ENCODE measurements around the gene FHL2.

The FHL2 gene

DNA sequence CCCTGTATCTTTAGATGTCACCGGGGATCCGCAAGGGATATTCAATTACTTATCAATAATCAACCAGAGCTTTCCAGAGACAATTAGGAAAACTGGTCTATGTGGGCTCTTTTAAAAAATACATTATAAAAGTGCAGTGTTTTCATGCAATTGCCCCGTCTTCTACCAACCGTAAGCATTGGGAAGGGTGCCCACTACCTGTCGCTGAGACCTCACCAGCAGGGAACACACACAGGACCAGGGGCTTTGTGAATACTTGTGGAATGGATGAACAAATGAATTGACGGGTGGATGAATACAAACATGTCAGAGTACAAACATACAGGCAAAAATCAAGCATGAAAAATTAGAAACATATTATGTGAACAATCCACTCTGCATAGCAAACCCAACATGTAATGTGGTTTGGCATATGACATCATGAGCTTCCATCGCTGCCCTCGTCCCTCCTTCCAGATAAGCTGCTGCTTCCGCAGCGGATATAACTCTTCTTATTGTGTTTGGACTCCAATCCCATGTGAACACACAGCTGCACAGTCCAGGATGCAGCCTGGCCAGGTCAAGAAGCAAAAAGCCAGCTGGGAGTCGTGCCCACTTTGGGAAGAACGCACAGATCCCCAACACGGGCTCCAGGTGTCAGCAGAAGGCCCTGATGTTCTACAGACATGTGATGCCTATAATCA lies 5.3 kb downstream of the FHL2 start:
- ChIA-PET CTCF (no interaction called here), POLR2A (interaction anchor here (1.4 kb wide), 1 partner anchor 11 kb away, joined by 4 read pairs; no protein-coding TSS in a partner anchor)
- no peak for TF ChIP-seq ZNF384 (IDR thresholded peaks at IDR 0.05)
- no peak for TF ChIP-seq NFRKB (IDR thresholded peaks at IDR 0.05)
- TF ChIP-seq FOXK2 (IDR thresholded peaks at IDR 0.05): no peak
- TF ChIP-seq LEF1 (IDR thresholded peaks at IDR 0.05; ENCODE audit: borderline replicate concordance): no peak
- no peak for TF ChIP-seq HDGF (IDR thresholded peaks at IDR 0.05; ENCODE audit: borderline replicate concordance)
- TF ChIP-seq L3MBTL2 (conservative IDR thresholded peaks at IDR 0.05): no peak
- no peak for TF ChIP-seq SP1 (IDR thresholded peaks at IDR 0.05)
- TF ChIP-seq PKNOX1 (IDR thresholded peaks at IDR 0.05): no peak
- TF ChIP-seq TARDBP (IDR thresholded peaks at IDR 0.05): no peak
- no peak for TF ChIP-seq ARNT (IDR thresholded peaks at IDR 0.05)
- TF ChIP-seq CTBP1 (IDR thresholded peaks at IDR 0.05; ENCODE audit: borderline replicate concordance): no peak
- no peak for TF ChIP-seq FOXA1 (IDR thresholded peaks at IDR 0.05)
- DNase-seq (ENCODE audit: extremely low spot score): no peak

DNA sequence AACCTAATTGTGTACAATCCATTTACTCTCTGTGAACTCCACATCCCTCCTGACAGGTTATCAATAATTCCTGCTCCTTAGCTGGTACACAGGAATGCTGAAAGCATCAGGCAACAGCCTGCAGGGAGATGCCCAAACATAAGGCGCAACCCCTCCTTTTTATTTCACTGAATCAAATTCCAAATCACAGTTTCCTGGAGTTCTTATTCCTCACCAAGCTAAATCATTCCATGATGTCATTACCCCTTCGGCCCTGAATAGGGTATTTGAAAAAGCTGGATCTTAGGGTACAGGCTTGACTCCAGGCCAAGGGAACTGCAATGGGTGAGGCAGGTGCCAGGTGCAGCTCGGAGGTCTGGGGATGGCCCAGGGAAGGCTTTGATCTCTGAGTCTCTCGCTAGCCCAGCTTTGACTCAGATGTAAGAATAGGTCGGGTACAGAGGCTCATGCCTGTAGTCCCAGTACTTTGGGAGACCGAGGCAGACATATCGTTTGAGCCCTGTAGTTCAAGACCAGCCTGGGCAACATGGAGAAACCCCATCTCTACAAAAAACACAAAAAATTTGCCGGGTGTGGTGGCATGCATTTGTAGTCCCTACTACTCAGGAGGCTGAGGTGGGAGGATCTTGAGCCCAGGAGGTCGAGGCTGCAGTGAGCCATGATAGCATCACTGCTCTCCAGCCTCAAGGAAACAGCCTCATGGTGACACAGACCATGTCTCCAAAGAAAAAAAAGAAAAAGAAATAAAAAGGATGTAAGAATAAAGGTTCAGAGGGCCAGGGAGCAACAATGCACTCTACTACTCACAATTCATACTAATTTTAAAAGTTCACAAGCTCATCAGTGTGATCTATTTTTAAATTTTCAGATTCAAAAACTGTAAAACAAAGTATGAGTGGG lies 6.8 kb downstream of the FHL2 start:
- DNase-seq (ENCODE audit: extremely low spot score): no peak
- CTCF ChIA-PET: interaction anchor here (0.6 kb wide), 1 partner anchor 50 kb away, joined by 6 read pairs; no protein-coding TSS in a partner anchor
- POLR2A ChIA-PET: no interaction called here

GRCh38 chr2:105391058-105391627 lies 7.7 kb downstream of the FHL2 start:
- POLR2A ChIA-PET: interaction anchor here (1.7 kb wide), 1 partner anchor 8 kb away, joined by 9 read pairs; the partner anchor contains the start of gene FHL2
- TF ChIP-seq CTBP1 (IDR thresholded peaks at IDR 0.05; ENCODE audit: borderline replicate concordance) (no peak), LEF1 (IDR thresholded peaks at IDR 0.05; ENCODE audit: borderline replicate concordance) (no peak), BHLHE40 (IDR thresholded peaks at IDR 0.05; ENCODE audit: borderline replicate concordance) (no peak), SUZ12 (IDR thresholded peaks at IDR 0.05) (no peak), PKNOX1 (IDR thresholded peaks at IDR 0.05) (no peak), FOXK2 (IDR thresholded peaks at IDR 0.05) (no peak), TARDBP (IDR thresholded peaks at IDR 0.05) (no peak), ARNT (IDR thresholded peaks at IDR 0.05) (no peak), ELF4 (IDR thresholded peaks at IDR 0.05) (no peak), FOXA1 (IDR thresholded peaks at IDR 0.05) (no peak), ZNF384 (IDR thresholded peaks at IDR 0.05) (no peak), SP1 (IDR thresholded peaks at IDR 0.05) (no peak), FOXM1 (IDR thresholded peaks at IDR 0.05; ENCODE audit: borderline replicate concordance) (no peak), L3MBTL2 (conservative IDR thresholded peaks at IDR 0.05) (no peak), NFRKB (IDR thresholded peaks at IDR 0.05) (no peak), HDGF (IDR thresholded peaks at IDR 0.05; ENCODE audit: borderline replicate concordance) (no peak)
- CTCF ChIA-PET: no interaction called here
- no peak for DNase-seq (ENCODE audit: extremely low spot score)

More for the DNA sequence above, 6.8 kb downstream of the FHL2 start:
- TF ChIP-seq ELF4 (IDR thresholded peaks at IDR 0.05): no peak
- TF ChIP-seq TARDBP (IDR thresholded peaks at IDR 0.05): no peak
- TF ChIP-seq SUZ12 (IDR thresholded peaks at IDR 0.05): no peak
- TF ChIP-seq PKNOX1 (IDR thresholded peaks at IDR 0.05): no peak
- TF ChIP-seq CTBP1 (IDR thresholded peaks at IDR 0.05; ENCODE audit: borderline replicate concordance): no peak
- TF ChIP-seq ARNT (IDR thresholded peaks at IDR 0.05): no peak
- no peak for TF ChIP-seq HDGF (IDR thresholded peaks at IDR 0.05; ENCODE audit: borderline replicate concordance)
- TF ChIP-seq FOXM1 (IDR thresholded peaks at IDR 0.05; ENCODE audit: borderline replicate concordance): no peak
- TF ChIP-seq SP1 (IDR thresholded peaks at IDR 0.05): no peak
- TF ChIP-seq LEF1 (IDR thresholded peaks at IDR 0.05; ENCODE audit: borderline replicate concordance): no peak
- no peak for TF ChIP-seq BHLHE40 (IDR thresholded peaks at IDR 0.05; ENCODE audit: borderline replicate concordance)
- TF ChIP-seq FOXA1 (IDR thresholded peaks at IDR 0.05): no peak
- no peak for TF ChIP-seq NFRKB (IDR thresholded peaks at IDR 0.05)
- TF ChIP-seq L3MBTL2 (conservative IDR thresholded peaks at IDR 0.05): no peak
- TF ChIP-seq FOXK2 (IDR thresholded peaks at IDR 0.05): no peak
- no peak for TF ChIP-seq ZNF384 (IDR thresholded peaks at IDR 0.05)

DNA sequence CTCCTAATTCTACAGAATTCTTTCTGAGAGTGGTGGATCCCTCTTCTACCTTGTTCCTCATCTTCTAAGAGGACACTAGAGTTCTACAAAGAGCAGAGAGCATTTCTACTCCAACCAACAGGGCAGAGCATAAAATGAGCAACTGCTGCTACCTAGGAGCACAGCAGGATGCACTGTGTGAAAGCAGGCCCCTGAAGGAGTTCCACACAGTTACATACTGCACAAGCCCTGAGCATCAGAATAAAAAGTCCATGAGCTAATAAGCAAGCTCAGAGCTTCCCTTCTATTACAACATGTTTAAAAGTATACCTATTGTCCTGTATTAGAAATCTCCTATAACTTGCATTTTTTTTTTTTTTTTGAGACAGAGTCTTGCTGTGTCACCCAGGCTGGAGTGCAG lies 8.4 kb downstream of the FHL2 start:
- CTCF ChIA-PET: interaction anchor here (1.1 to 1.7 kb wide), 2 partner anchors 8 to 14 kb away, joined by 4 to 8 read pairs; partner anchors contain the start of gene FHL2
- POLR2A ChIA-PET: interaction anchor here (1.0 to 1.7 kb wide), 2 partner anchors 8 to 13 kb away, joined by 3 to 9 read pairs; partner anchors contain the start of gene FHL2
- TF ChIP-seq L3MBTL2 (conservative IDR thresholded peaks at IDR 0.05) (no peak), BHLHE40 (IDR thresholded peaks at IDR 0.05; ENCODE audit: borderline replicate concordance) (no peak), SUZ12 (IDR thresholded peaks at IDR 0.05) (no peak), CTBP1 (IDR thresholded peaks at IDR 0.05; ENCODE audit: borderline replicate concordance) (no peak), SP1 (IDR thresholded peaks at IDR 0.05) (no peak)
- DNase-seq (ENCODE audit: extremely low spot score): no peak

GRCh38 chr2:105388971-105389381 lies 9.9 kb downstream of the FHL2 start:
- CTCF ChIA-PET: interaction anchor here (1.7 kb wide), 1 partner anchor 15 kb away, joined by 8 read pairs; no protein-coding TSS in a partner anchor
- no peak for DNase-seq (ENCODE audit: extremely low spot score)
- POLR2A ChIA-PET: interaction anchor here (0.7 kb wide), 1 partner anchor 10 kb away, joined by 3 read pairs; the partner anchor contains the start of gene FHL2
- TF ChIP-seq PKNOX1 (IDR thresholded peaks at IDR 0.05): peak; percentile 74; the same call in 1 of the 2 replicates
- TF ChIP-seq TARDBP (IDR thresholded peaks at IDR 0.05): no peak
